Measurements from ENCODE around the gene DERL3. TPM values are rescaled to one million over a fixed set of nuclear protein-coding genes. Genes with fewer than 3 reads are reported as not detected.
A peak's percentile ranks its signal among the peaks of the same experiment; 100 is the strongest.

DERL3 gene
- total RNA-seq, 1 experiment from 2014 or later, result 9.8 TPM

- H3K4me2 ChIP-seq (ENCODE audit: insufficient read depth, insufficient read length, low read length), result no peak overlapping the region
- H3K9me3 ChIP-seq (ENCODE audit: control insufficient read depth, low read depth, low read length), result no peaks in the 10 kb centered on the region
- no peaks in the 10 kb centered on the region for H3K27me3 ChIP-seq (ENCODE audit: insufficient read depth, low read length)
- no peak for TF ChIP-seq CTCF (conservative IDR thresholded peaks at IDR 0.05)
- no peaks in the 10 kb centered on the region for H4K20me1 ChIP-seq (ENCODE audit: control insufficient read depth, insufficient read depth, insufficient read length)
- H3K9ac ChIP-seq (ENCODE audit: extremely low read depth, insufficient read length, low read length), result no peak overlapping the region
- H3K56ac ChIP-seq (ENCODE audit: insufficient read length, low read depth, low read length), result no peak overlapping the region
- no peak overlapping the region for H4K8ac ChIP-seq (replicated peaks; ENCODE audit: insufficient read length, low read depth, low read length)
- peak; percentile 71 for DNase-seq
- H2AK5ac ChIP-seq (ENCODE audit: insufficient read length, low read length), result no peak overlapping the region
- H2BK12ac ChIP-seq (ENCODE audit: insufficient read length, low read depth, low read length), result no peak overlapping the region
- H2BK15ac ChIP-seq (ENCODE audit: low read depth, low read length), result no peak overlapping the region
- H3K4me1 Mint-ChIP-seq, result peaks cover 24 to 40% of the 10 kb centered on the region in 2 experiments
- no peak overlapping the region for H2BK5ac ChIP-seq (ENCODE audit: insufficient read length, low read length)
- H3T11ph ChIP-seq (ENCODE audit: low read length), result no peak overlapping the region
- no peaks in the 10 kb centered on the region for H3K79me2 ChIP-seq (ENCODE audit: insufficient read depth, low read length)
- no peak overlapping the region for H4K5ac ChIP-seq (ENCODE audit: insufficient read length, low read depth, low read length)
- H3K4me3 Mint-ChIP-seq, result peak overlapping the region in 1 of 2 experiments; percentile 60; a peak in 2 of 5 replicates
- no peak overlapping the region for H3K18ac ChIP-seq (ENCODE audit: insufficient read length, low read depth, low read length)
- H4K91ac ChIP-seq (ENCODE audit: insufficient read length, low read depth, low read length), result no peak overlapping the region
- H2AFZ ChIP-seq (ENCODE audit: low read length), result no peak overlapping the region
- H3K36me3 Mint-ChIP-seq (ENCODE audit: insufficient read depth in 1 of 3, low read depth in 3 of 3), result no peaks in the 10 kb centered on the region
- no peak overlapping the region for H3K14ac ChIP-seq (ENCODE audit: insufficient read depth, low read length)
- H3K9me3 Mint-ChIP-seq, result no peaks in the 10 kb centered on the region; a peak in 1 of 5 replicates
- no peak overlapping the region for H3K27ac ChIP-seq (ENCODE audit: insufficient read length, low read depth, low read length)
- peaks cover 3% of the 10 kb centered on the region for H3K23me2 ChIP-seq (ENCODE audit: insufficient read length, low read depth, low read length, poor library complexity, severe bottlenecking)
- no peak overlapping the region for H2BK120ac ChIP-seq (ENCODE audit: low read depth, low read length, poor library complexity, severe bottlenecking)
- WGBS (ENCODE audit: extremely low coverage, insufficient read length, low lambda C conversion rate), result no CpG with 5 or more reads among the region's 24 CpGs
- H3K4me1 ChIP-seq (ENCODE audit: insufficient read depth, low read length), result no peaks in the 10 kb centered on the region; the same call in 1 of the 2 replicates
- H3K4ac ChIP-seq (ENCODE audit: low read depth, low read length), result no peak overlapping the region
- H3K79me1 ChIP-seq (ENCODE audit: insufficient read depth, low read depth, low read length, poor library complexity, severe bottlenecking), result no peaks in the 10 kb centered on the region
- 0 out of 7 replicates have a peak overlapping the region, but pooled peaks of 1 of the 3 experiments have one; percentile 59 for H3K27ac Mint-ChIP-seq
- H3K27me3 Mint-ChIP-seq (ENCODE audit: low read depth), result peaks cover 18% of the 10 kb centered on the region
- H3K23ac ChIP-seq (ENCODE audit: insufficient read length, low read depth, low read length), result no peak overlapping the region
- H2BK20ac ChIP-seq (ENCODE audit: low read depth, low read length, poor library complexity, severe bottlenecking), result no peak overlapping the region
Observed at GRCh38 chr22:23847991-23848864, 9.4 kb upstream of the DERL3 start.
